HCT116 (cell line): ENCODE data around the gene TBC1D14. TPM values are rescaled to one million over a fixed set of nuclear protein-coding genes. Genes with fewer than 3 reads are reported as not detected.

Experiments
- ATAC-seq: fragments of 200-7000 bp; cut with Tn5 transposase; 2 replicates; pipeline ENCODE4 v1.9.1; 2020; ENCODE audit warnings: mild to moderate bottlenecking, moderate library complexity
- BruUV-seq: library from RNA; stranded (reverse); fragments of 400-500 nt; replicated peaks from 2 replicates; lab custom pipeline; 2021; lab: Mats Ljungman, UMichigan
- CTCF ChIA-PET: fragments of 300-600 bp; sonication (Branson Sonifier 250); formaldehyde crosslinking; loops from one replicate; lab custom pipeline; 2021; ENCODE audit warnings: antibody characterized with exemption; lab: Charles Lee
- POLR2A ChIA-PET: fragments of 300-600, 350-600 bp; sonication (Branson Sonifier 250); formaldehyde crosslinking; loops from one replicate; lab custom pipeline; 2021; ENCODE audit warnings: antibody characterized with exemption; lab: Charles Lee
- RAD21 ChIA-PET, 2 experiments: fragments of 300-600 bp; sonication (Branson Sonifier 250); formaldehyde crosslinking; loops; one replicate each; lab custom pipeline; 2023; ENCODE audit warnings: low total read pairs in 2 of 2; ENCODE audit not compliant: uncharacterized antibody in 2 of 2, unreplicated experiment in 2 of 2, low non-redundant PET in 1 of 2; lab: Charles Lee
- DNase-seq: peaks from one replicate; pipeline ENCODE4 v3.0.0-alpha.2; 2010; ENCODE audit warnings: low read depth, low spot score
- H2AFZ ChIP-seq: fragments of 200-600 bp; shearing (Covaris generic), sonication (generic); 2 replicates; pipeline ENCODE4 v1.6.1; 2017; ENCODE audit warnings: low read depth, mixed run types, mixed read lengths, antibody characterized with exemption, low read length; ENCODE audit not compliant: poor library complexity, severe bottlenecking
- H3K27ac ChIP-seq: 2 replicates; pipeline ENCODE4 v1.5.1; 2012; ENCODE audit warnings: low read depth, low read length
- H3K27me3 ChIP-seq: fragments of 200-600 bp; sonication (generic); 2 replicates; pipeline ENCODE4 v1.6.1; 2016; ENCODE audit warnings: mixed run types, low read length, mixed read lengths; ENCODE audit not compliant: insufficient read depth
- H3K36me3 ChIP-seq, 2 experiments: fragments of 200-500 bp in 1 of 2; fragments of 200-600 bp in 1 of 2; sonication (Bioruptor generic) in 1 of 2; sonication (generic) in 1 of 2; 2 replicates each; pipeline versions ENCODE4 v1.5.1 to v1.6.1; 2014 to 2016; ENCODE audit warnings: low read length in 2 of 2, inconsistent platforms in 1 of 2, mixed read lengths in 1 of 2, mixed run types in 1 of 2; ENCODE audit not compliant: insufficient read depth in 2 of 2, control insufficient read depth in 1 of 2
- H3K4me1 ChIP-seq, 2 experiments: fragments of 200-600 bp in 1 of 2; sonication (generic) in 1 of 2; 2 replicates each; pipeline versions ENCODE4 v1.5.1 to v1.6.1; 2012 to 2017; ENCODE audit warnings: low read length in 2 of 2, inconsistent platforms in 1 of 2, mild to moderate bottlenecking in 1 of 2, mixed read lengths in 1 of 2, mixed run types in 1 of 2, moderate library complexity in 1 of 2; ENCODE audit not compliant: insufficient read depth in 2 of 2, control insufficient read depth in 1 of 2
- H3K4me2 ChIP-seq: fragments of 200-600 bp; sonication (generic); 2 replicates; pipeline ENCODE4 v1.6.1; 2017; ENCODE audit warnings: mixed run types, low read length, mixed read lengths
- H3K4me3 ChIP-seq, 2 experiments: fragments of 200-600 bp in 1 of 2; sonication (generic) in 1 of 2; replicated peaks in 1 of 2; 2 replicates each; pipeline ENCODE4 v1.5.1; 2011 to 2016; ENCODE audit warnings: low read length in 2 of 2, control low read depth in 1 of 2, low read depth in 1 of 2, mild to moderate bottlenecking in 1 of 2, mixed read lengths in 1 of 2, mixed run types in 1 of 2
- H3K79me2 ChIP-seq: fragments of 200-600 bp; sonication (generic); 2 replicates; pipeline ENCODE4 v1.6.1; 2017; ENCODE audit warnings: mild to moderate bottlenecking, mixed run types, low read length, moderate library complexity, mixed read lengths; ENCODE audit not compliant: insufficient read depth
- H3K9ac ChIP-seq: fragments of 200-600 bp; sonication (generic); 2 replicates; pipeline ENCODE4 v1.6.1; 2016; ENCODE audit warnings: low read length, mixed read lengths
- H3K9me2 ChIP-seq: fragments of 200-600 bp; sonication (generic), shearing (Covaris generic); 2 replicates; pipeline ENCODE4 v1.6.1; 2017; ENCODE audit warnings: mixed run types, mild to moderate bottlenecking, moderate library complexity; ENCODE audit not compliant: insufficient read depth
- H3K9me3 ChIP-seq, 2 experiments: fragments of 200-500 bp in 1 of 2; fragments of 200-600 bp in 1 of 2; sonication (Bioruptor generic) in 1 of 2; sonication (generic) in 1 of 2; 2 replicates each; pipeline ENCODE4 v1.6.1; 2014 to 2017; ENCODE audit warnings: low read length in 2 of 2, mixed read lengths in 2 of 2, inconsistent platforms in 1 of 2, low read depth in 1 of 2, mild to moderate bottlenecking in 1 of 2, mixed run types in 1 of 2, moderate library complexity in 1 of 2; ENCODE audit not compliant: control insufficient read depth in 1 of 2, insufficient read depth in 1 of 2
- H4K20me1 ChIP-seq: fragments of 200-600 bp; sonication (generic), shearing (Covaris generic); 2 replicates; pipeline ENCODE4 v1.6.1; 2017; ENCODE audit warnings: mixed run types, mild to moderate bottlenecking, moderate library complexity; ENCODE audit not compliant: insufficient read depth
- CTCF ChIP-seq, 3 experiments: fragments of 200-600 bp in 1 of 3; sonication (generic) in 1 of 3; IDR thresholded peaks in 2 of 3; conservative IDR thresholded peaks in 1 of 3; 2 replicates each; pipeline ENCODE4 v1.5.1; 2012 to 2017; ENCODE audit warnings: low read depth in 2 of 3, low read length in 2 of 3, antibody characterized with exemption in 1 of 3, borderline replicate concordance in 1 of 3, control low read depth in 1 of 3, mild to moderate bottlenecking in 1 of 3, mixed read lengths in 1 of 3, mixed run types in 1 of 3, moderate library complexity in 1 of 3; ENCODE audit not compliant: insufficient read depth in 1 of 3
- EGR1 ChIP-seq: IDR thresholded peaks from 2 replicates; pipeline ENCODE4 v1.6.1; 2012; ENCODE audit warnings: low read depth
- EZH2 ChIP-seq: fragments of 200-600 bp; sonication (generic); IDR thresholded peaks from 2 replicates; pipeline ENCODE4 v1.6.1; 2017; ENCODE audit warnings: antibody characterized with exemption, mixed run types
- EZH2phosphoT487 ChIP-seq: fragments of 200-600 bp; IDR thresholded peaks from 2 replicates; pipeline ENCODE4 v1.6.1; 2018; ENCODE audit warnings: antibody characterized with exemption, borderline replicate concordance
- JUND ChIP-seq: IDR thresholded peaks from 2 replicates; pipeline ENCODE4 v1.6.1; 2012
- POLR2A ChIP-seq: IDR thresholded peaks from 2 replicates; pipeline ENCODE4 v1.7.0; 2011; ENCODE audit warnings: borderline replicate concordance; ENCODE audit not compliant: insufficient read depth, insufficient read length; ENCODE audit errors: extremely low read depth
- POLR2AphosphoS5 ChIP-seq: IDR thresholded peaks from 2 replicates; pipeline ENCODE4 v1.6.1; 2011; ENCODE audit warnings: mild to moderate bottlenecking, low read depth, low read length, moderate library complexity
- RAD21 ChIP-seq: IDR thresholded peaks from 2 replicates; pipeline ENCODE4 v1.6.1; 2012; ENCODE audit warnings: low read depth, mild to moderate bottlenecking
- SP1 ChIP-seq: IDR thresholded peaks from 2 replicates; pipeline ENCODE4 v1.6.1; 2012; ENCODE audit warnings: low read depth
- SRF ChIP-seq: IDR thresholded peaks from 2 replicates; pipeline ENCODE4 v1.6.1; 2012; ENCODE audit warnings: low read depth
- TCF7L2 ChIP-seq: IDR thresholded peaks from 2 replicates; pipeline ENCODE4 v1.7.0; 2011; ENCODE audit warnings: borderline replicate concordance, inconsistent platforms; ENCODE audit not compliant: insufficient read depth, insufficient read length; ENCODE audit errors: extremely low read depth
- ZBTB33 ChIP-seq: IDR thresholded peaks from 2 replicates; pipeline ENCODE4 v1.6.1; 2011; ENCODE audit warnings: mild to moderate bottlenecking, low read length, moderate library complexity; ENCODE audit not compliant: insufficient replicate concordance; ENCODE audit errors: extremely low read depth
- intact Hi-C: fragments of 100-400 bp; cut with micrococcal nuclease; formaldehyde crosslinking; loops from 2 replicates; pipeline ENCODE4 v1.10.0; 2022
- total RNA-seq: library from RNA; stranded (reverse); gene quantifications from one replicate; pipeline ENCODE4 v1.2.1, GENCODE V29; 2021; ENCODE audit not compliant: unreplicated experiment

Gene TBC1D14
- total RNA-seq, 1 experiment from 2014 or later, result 62.9 TPM

DNA sequence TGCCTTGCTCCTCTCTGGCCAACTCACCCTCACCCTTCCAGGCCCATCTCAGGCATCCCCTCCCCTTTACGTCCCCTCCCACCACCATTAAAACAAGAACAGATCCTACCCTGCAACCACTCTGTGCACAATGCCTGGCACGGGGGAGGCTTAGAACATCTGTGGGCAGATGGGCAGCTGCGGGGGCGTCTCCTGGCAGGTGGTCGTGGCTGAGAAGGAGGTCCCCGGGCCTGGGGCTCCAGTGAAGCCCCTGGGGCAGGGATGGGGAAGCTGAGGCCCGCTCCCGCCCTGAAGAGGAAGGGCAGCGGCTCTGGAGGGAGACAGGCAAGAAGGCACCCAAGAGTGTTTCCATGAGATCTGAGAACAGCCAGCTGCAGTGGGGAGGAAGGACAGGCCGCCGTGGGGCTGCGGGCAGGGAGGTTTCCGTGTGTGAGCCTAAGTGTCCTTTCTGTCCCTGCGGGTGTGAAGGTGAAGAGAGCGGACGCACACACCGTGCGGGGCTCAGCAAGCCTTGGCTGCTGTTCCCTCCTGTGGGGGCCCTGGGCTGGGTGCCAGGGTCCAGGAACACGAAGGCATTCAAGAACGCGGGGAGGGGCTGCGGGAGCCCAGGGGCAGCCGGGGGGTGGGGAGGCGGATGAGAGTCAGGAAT is 7.8 kb upstream of the TBC1D14 start:
- H3K27ac ChIP-seq, result no peak overlapping the region
- TF ChIP-seq EZH2 (no peak), POLR2AphosphoS5 (no peak), POLR2A (no peak), RAD21 (no peak), SRF (no peak), EZH2phosphoT487 (no peak)
- no peaks in the 10 kb centered on the region for H3K9me2 ChIP-seq
- no peaks in the 10 kb centered on the region for H3K27me3 ChIP-seq
- ATAC-seq (no peak), DNase-seq (no peak)
- RAD21 ChIA-PET, result no interaction called here
- no peak overlapping the region for H3K9ac ChIP-seq
- CTCF ChIA-PET, result no interaction called here
- no peak overlapping the region for H3K4me2 ChIP-seq
- peaks cover 0 to 9% of the 10 kb centered on the region in 2 experiments; a peak in 2 of 4 replicates for H3K4me1 ChIP-seq
- H3K9me3 ChIP-seq, result no peaks in the 10 kb centered on the region
- no peak overlapping the region for H2AFZ ChIP-seq
- intact Hi-C loops, result no loop called here
- BruUV-seq, result no TSS peak
- no peaks in the 10 kb centered on the region for H3K79me2 ChIP-seq
- H3K36me3 ChIP-seq, result no peaks in the 10 kb centered on the region
- H4K20me1 ChIP-seq, result no peaks in the 10 kb centered on the region
- POLR2A ChIA-PET, result no interaction called here
- no peak overlapping the region for H3K4me3 ChIP-seq

GRCh38 chr4:6902318-6903042 is 7.1 kb upstream of the TBC1D14 start:
- intact Hi-C loops, result no loop called here
- CTCF ChIA-PET, result no interaction called here
- DNase-seq (no peak), ATAC-seq (no peak)
- H3K9me3 ChIP-seq, result no peaks in the 10 kb centered on the region
- no peak overlapping the region for H3K27ac ChIP-seq
- H3K4me3 ChIP-seq, result no peak overlapping the region
- no peak overlapping the region for H3K4me2 ChIP-seq
- no peak overlapping the region for H3K9ac ChIP-seq
- no peaks in the 10 kb centered on the region for H3K9me2 ChIP-seq
- H3K4me1 ChIP-seq, result peaks cover 0 to 13% of the 10 kb centered on the region in 2 experiments; a peak in 3 of 4 replicates
- no peak overlapping the region for H2AFZ ChIP-seq
- H4K20me1 ChIP-seq, result no peaks in the 10 kb centered on the region
- H3K27me3 ChIP-seq, result no peaks in the 10 kb centered on the region
- RAD21 ChIA-PET, result no interaction called here
- H3K79me2 ChIP-seq, result no peaks in the 10 kb centered on the region
- no TSS peak for BruUV-seq
- POLR2A ChIA-PET, result no interaction called here
- no peaks in the 10 kb centered on the region for H3K36me3 ChIP-seq
- TF ChIP-seq JUND, result no peak
- no peak for TF ChIP-seq SP1
- TF ChIP-seq EZH2, result no peak
- TF ChIP-seq EGR1, result no peak
- TF ChIP-seq TCF7L2, result no peak
- TF ChIP-seq ZBTB33, result no peak
- TF ChIP-seq CTCF (IDR thresholded peaks at IDR 0.05 in 2 of 3, conservative IDR thresholded peaks at IDR 0.05 in 1 of 3; ENCODE audit: borderline replicate concordance in 1 of 3, insufficient read depth in 1 of 3, low read depth in 2 of 3, low read length in 2 of 3), result no peak
